ENCODE measurements around the gene RBM47.

DNA sequence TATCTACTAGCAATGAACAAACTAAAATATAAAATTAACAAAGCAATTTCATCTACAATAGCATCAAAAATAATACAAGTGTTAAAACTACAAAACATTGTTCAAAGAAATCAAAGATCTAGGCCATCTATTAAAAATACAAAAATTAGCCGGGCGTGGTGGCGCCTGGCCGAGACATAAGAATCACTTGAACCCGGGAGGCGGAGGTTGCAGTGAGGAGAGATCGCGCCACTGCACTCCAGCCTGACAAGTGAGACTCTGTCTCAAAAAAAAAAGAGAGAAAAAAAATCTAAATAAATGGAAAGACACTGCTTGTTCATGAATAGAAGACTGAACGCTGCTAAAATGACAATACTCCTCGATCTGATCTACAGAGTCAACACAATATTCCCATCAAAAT, 139.2 kb downstream of the RBM47 start:
- TF ChIP-seq, protein P1, sequence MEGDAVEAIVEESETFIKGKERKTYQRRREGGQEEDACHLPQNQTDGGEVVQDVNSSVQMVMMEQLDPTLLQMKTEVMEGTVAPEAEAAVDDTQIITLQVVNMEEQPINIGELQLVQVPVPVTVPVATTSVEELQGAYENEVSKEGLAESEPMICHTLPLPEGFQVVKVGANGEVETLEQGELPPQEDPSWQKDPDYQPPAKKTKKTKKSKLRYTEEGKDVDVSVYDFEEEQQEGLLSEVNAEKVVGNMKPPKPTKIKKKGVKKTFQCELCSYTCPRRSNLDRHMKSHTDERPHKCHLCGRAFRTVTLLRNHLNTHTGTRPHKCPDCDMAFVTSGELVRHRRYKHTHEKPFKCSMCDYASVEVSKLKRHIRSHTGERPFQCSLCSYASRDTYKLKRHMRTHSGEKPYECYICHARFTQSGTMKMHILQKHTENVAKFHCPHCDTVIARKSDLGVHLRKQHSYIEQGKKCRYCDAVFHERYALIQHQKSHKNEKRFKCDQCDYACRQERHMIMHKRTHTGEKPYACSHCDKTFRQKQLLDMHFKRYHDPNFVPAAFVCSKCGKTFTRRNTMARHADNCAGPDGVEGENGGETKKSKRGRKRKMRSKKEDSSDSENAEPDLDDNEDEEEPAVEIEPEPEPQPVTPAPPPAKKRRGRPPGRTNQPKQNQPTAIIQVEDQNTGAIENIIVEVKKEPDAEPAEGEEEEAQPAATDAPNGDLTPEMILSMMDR (IDR thresholded peaks at IDR 0.05): no peak
- peak in 1 of 2 donors; percentile 23 for TF ChIP-seq POLR2A (IDR thresholded peaks at IDR 0.05)

Data from thyroid gland (tissue), 4 donors.